ENCODE results near the gene TMPRSS6. TPM values are rescaled to one million over a fixed set of nuclear protein-coding genes. Genes with fewer than 3 reads are reported as not detected.

Gene TMPRSS6
- total RNA-seq = not detected in 2 replicates

GRCh38 chr22:37109242-37109917, at the start of gene TMPRSS6:
Gene TMPRSS6 (minus strand): TSS chr22:37109713. CDS start chr22:37103417, 6,296 bp downstream.

GRCh38 chr22:37051391-37052385, 57.8 kb downstream of the TMPRSS6 start, which contains the start of gene KCTD17:
Gene KCTD17 (plus strand): TSS chr22:37051742. CDS start chr22:37051761, 19 bp downstream.

GRCh38 chr22:37019309-37020191, 90.0 kb downstream of the TMPRSS6 start, which contains the start of the genes MPST and TST:
Gene MPST (plus strand): TSS chr22:37019742. CDS start chr22:37019837, 95 bp downstream.
Gene TST (minus strand): TSS chr22:37019447. CDS start chr22:37018732, 715 bp downstream.

Other genes with a start within 250 kb of the TMPRSS6 start
- gene NCF4, start 248.7 kb downstream of the TMPRSS6 start, total RNA-seq = not detected in 2 replicates
- 0.81 and 1.5 TPM in 2 replicates for gene CSF2RB, start 196.1 kb downstream of the TMPRSS6 start, total RNA-seq
- gene TST, start 90.3 kb downstream of the TMPRSS6 start, total RNA-seq = 18.0 and 21.0 TPM in 2 replicates
- gene MPST, start 90.0 kb downstream of the TMPRSS6 start, total RNA-seq = 37.8 and 38.7 TPM in 2 replicates
- gene KCTD17, start 58.0 kb downstream of the TMPRSS6 start, total RNA-seq = 22.1 and 30.0 TPM in 2 replicates
- under 0.01 and 0.19 TPM in 2 replicates for gene IL2RB, start 40.2 kb upstream of the TMPRSS6 start, total RNA-seq
- 4.6 and 5.7 TPM in 2 replicates for gene C1QTNF6, start 78.5 kb upstream of the TMPRSS6 start, total RNA-seq
- not detected in 2 replicates for gene SSTR3, start 102.8 kb upstream of the TMPRSS6 start, total RNA-seq
- gene RAC2, start 134.6 kb upstream of the TMPRSS6 start, total RNA-seq = 3.0 and 4.4 TPM in 2 replicates
- 0.06 and 0.40 TPM in 2 replicates for gene CYTH4, start 172.8 kb upstream of the TMPRSS6 start, total RNA-seq

All from aortic smooth muscle cell (primary cell).